Activated T-helper 2 cell treated with anti-CD3 and anti-CD28 coated beads, Interferon-gamma antibody, Interleukin-2, Interleukin-4, amounts not matched to agents 10 μg/mL and 5 μg/mL and 100 μg/mL, durations not matched to agents 14 hours and 24 hours and 36 hours (primary cell): ENCODE results near the gene SLC4A11. TPM values are rescaled to one million over a fixed set of nuclear protein-coding genes. Genes with fewer than 3 reads are reported as not detected.
"Not testable (repeated sequence)": the region's sequence is repeated elsewhere in the genome, so short reads cannot be mapped to it uniquely, and the experiment has no call there.

Experiments
- DNase-seq: peaks from one replicate; pipeline ENCODE4 v3.0.0; 2021; ENCODE audit warnings: low spot score
- H3K27ac Mint-ChIP-seq: one replicate; pipeline ENCODE4 v1.8.0; 2021; ENCODE audit warnings: mixed read lengths
- H3K27me3 Mint-ChIP-seq: one replicate; pipeline ENCODE4 v1.8.0; 2021; ENCODE audit warnings: low read depth, mixed read lengths
- H3K36me3 Mint-ChIP-seq: one replicate; pipeline ENCODE4 v1.8.0; 2021; ENCODE audit warnings: low read depth, mixed read lengths
- H3K4me1 Mint-ChIP-seq: one replicate; pipeline ENCODE4 v1.8.0; 2021; ENCODE audit warnings: low read depth, mixed read lengths
- H3K4me3 Mint-ChIP-seq: one replicate; pipeline ENCODE4 v1.8.0; 2021; ENCODE audit warnings: low read depth, mild to moderate bottlenecking, moderate library complexity, mixed read lengths
- H3K9me3 Mint-ChIP-seq: one replicate; pipeline ENCODE4 v1.8.0; 2021; ENCODE audit warnings: mixed read lengths
- intact Hi-C: fragments of 100-400 bp; cut with micrococcal nuclease; formaldehyde crosslinking; loops from one replicate; pipeline ENCODE4 v1.15.1; 2023
- total RNA-seq: library from RNA; stranded (reverse); gene quantifications from 2 replicates; pipeline ENCODE4 v1.2.3, GENCODE V29; 2022

SLC4A11 gene
- total RNA-seq, 1 donor from 2014 or later = 2.5 TPM

GRCh38 chr20:3221398-3222226 is 17.4 kb downstream of the SLC4A11 start:
- H3K4me3 Mint-ChIP-seq = no peak overlapping the region
- H3K4me1 Mint-ChIP-seq = peaks cover 4% of the 10 kb centered on the region
- no peak overlapping the region for H3K27ac Mint-ChIP-seq
- no peaks in the 10 kb centered on the region for H3K9me3 Mint-ChIP-seq
- no peak for DNase-seq
- H3K27me3 Mint-ChIP-seq = no peaks in the 10 kb centered on the region
- peaks cover 28% of the 10 kb centered on the region for H3K36me3 Mint-ChIP-seq
- intact Hi-C loops = no loop called here

DNA sequence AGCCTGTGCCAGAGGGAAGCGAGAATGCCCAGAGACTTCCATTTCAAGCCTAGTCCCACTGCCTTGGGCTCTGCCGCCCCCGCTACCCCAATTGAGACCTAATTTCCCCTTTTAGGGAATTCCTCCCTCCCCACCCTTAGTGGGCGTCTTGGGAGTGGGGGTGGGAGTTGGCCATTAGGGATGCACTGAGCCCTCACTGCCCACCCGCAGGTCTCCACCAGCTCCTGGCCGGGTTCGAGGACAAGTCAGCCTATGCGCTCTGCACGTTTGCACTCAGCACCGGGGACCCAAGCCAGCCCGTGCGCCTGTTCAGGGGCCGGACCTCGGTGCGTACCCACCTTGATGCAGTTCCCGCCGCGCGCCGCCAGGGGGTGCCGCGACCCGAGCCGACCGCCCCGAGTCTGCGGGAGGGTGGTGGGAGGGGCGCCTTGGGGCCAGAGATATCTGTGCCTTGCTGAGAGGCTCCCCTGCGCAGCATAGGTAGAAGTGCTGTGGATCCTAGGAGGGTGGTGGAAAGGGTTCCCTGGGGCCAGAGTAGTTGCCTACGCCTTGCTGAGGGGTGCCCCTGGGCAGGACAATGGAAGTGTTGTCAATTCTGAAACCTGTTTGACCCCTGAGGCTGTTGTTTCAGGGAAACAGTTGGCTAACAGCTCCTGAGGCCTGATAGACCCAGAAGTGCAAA is 20.5 kb downstream of the SLC4A11 start:
- H3K36me3 Mint-ChIP-seq = peaks cover 33% of the 10 kb centered on the region
- no peak overlapping the region for H3K27ac Mint-ChIP-seq
- DNase-seq = peak; percentile 60
- H3K27me3 Mint-ChIP-seq = no peaks in the 10 kb centered on the region
- intact Hi-C loops = loop anchor here (2.0 to 5.0 kb wide), 2 partner anchors 59 to 98 kb away; no protein-coding TSS in a partner anchor
- no peaks in the 10 kb centered on the region for H3K9me3 Mint-ChIP-seq
- H3K4me3 Mint-ChIP-seq = no peak overlapping the region
- H3K4me1 Mint-ChIP-seq = peaks cover 4% of the 10 kb centered on the region

- not testable (repeated sequence) for H3K27me3 Mint-ChIP-seq, DNase-seq, H3K9me3 Mint-ChIP-seq, H3K27ac Mint-ChIP-seq, H3K4me1 Mint-ChIP-seq, H3K4me3 Mint-ChIP-seq
- intact Hi-C loops = loop anchor here (5.0 kb wide), 1 partner anchor 62 kb away; no protein-coding TSS in a partner anchor
- H3K36me3 Mint-ChIP-seq = peaks cover 19% of the 10 kb centered on the region
Measured at GRCh38 chr20:3215359-3215917, 23.6 kb downstream of the SLC4A11 start.

GRCh38 chr20:3213226-3213625 is 25.8 kb downstream of the SLC4A11 start:
- H3K27ac Mint-ChIP-seq = no peak overlapping the region
- H3K27me3 Mint-ChIP-seq = no peaks in the 10 kb centered on the region
- intact Hi-C loops = no loop called here
- peaks cover 16% of the 10 kb centered on the region for H3K36me3 Mint-ChIP-seq
- DNase-seq = no peak
- peaks cover 9% of the 10 kb centered on the region for H3K4me1 Mint-ChIP-seq
- H3K4me3 Mint-ChIP-seq = no peak overlapping the region
- no peaks in the 10 kb centered on the region for H3K9me3 Mint-ChIP-seq

DNA sequence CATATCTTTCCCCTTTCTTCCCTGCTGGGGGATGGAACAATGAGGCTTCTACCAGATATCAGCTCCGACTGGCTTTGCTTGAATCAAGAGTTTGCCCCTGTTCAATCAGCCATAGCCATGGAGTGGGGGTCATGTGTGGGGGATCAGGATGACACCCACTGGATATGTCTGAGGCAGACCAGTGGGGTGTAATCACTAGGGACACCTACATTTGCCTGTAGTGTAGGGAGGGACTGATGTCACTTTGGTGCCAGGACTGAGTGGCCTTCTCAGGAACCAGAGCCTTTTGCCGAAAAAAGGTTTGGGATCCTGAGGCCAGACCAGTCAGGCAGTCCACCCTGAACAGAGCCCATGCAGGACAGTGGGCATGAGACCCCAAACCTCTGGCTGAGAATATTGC is 28.6 kb downstream of the SLC4A11 start:
- intact Hi-C loops = no loop called here
- no peaks in the 10 kb centered on the region for H3K27me3 Mint-ChIP-seq
- H3K4me1 Mint-ChIP-seq = peaks cover 9% of the 10 kb centered on the region
- DNase-seq = no peak
- no peaks in the 10 kb centered on the region for H3K9me3 Mint-ChIP-seq
- H3K27ac Mint-ChIP-seq = peak overlapping the region; percentile 33
- H3K36me3 Mint-ChIP-seq = peaks cover 16% of the 10 kb centered on the region
- H3K4me3 Mint-ChIP-seq = peak overlapping the region; percentile 96

- no peak for DNase-seq
- Mint-ChIP-seq H3K27ac (peak overlapping the region; percentile 87), H3K9me3 (no peaks in the 10 kb centered on the region), H3K27me3 (no peaks in the 10 kb centered on the region), H3K36me3 (peaks cover 16% of the 10 kb centered on the region), H3K4me3 (peak overlapping the region; percentile 96), H3K4me1 (peaks cover 9% of the 10 kb centered on the region)
- intact Hi-C loops = loop anchor here (2.0 kb wide), 2 partner anchors 37 to 53 kb away; partner anchors contain the start of gene LZTS3
Measured at GRCh38 chr20:3209946-3210317, 29.1 kb downstream of the SLC4A11 start.

GRCh38 chr20:3209257-3209945 is 29.6 kb downstream of the SLC4A11 start, which contains the start of gene ITPA:
ITPA (plus strand) TSS chr20:3209498; CDS start chr20:3209552, 54 bp downstream.
- H3K9me3 Mint-ChIP-seq = no peaks in the 10 kb centered on the region
- DNase-seq = peak; percentile 50
- intact Hi-C loops = loop anchor here (2.0 kb wide), 2 partner anchors 37 to 53 kb away; partner anchors contain the start of gene LZTS3
- no peaks in the 10 kb centered on the region for H3K27me3 Mint-ChIP-seq
- H3K4me1 Mint-ChIP-seq = peaks cover 10% of the 10 kb centered on the region
- H3K36me3 Mint-ChIP-seq = peaks cover 16% of the 10 kb centered on the region
- H3K4me3 Mint-ChIP-seq = peak within 1 kb of the TSS; percentile 96
- H3K27ac Mint-ChIP-seq = peak within 1 kb of the TSS; percentile 87

GRCh38 chr20:3208786-3209256 is 30.2 kb downstream of the SLC4A11 start:
- H3K4me3 Mint-ChIP-seq = peak overlapping the region; percentile 96
- H3K27me3 Mint-ChIP-seq = no peaks in the 10 kb centered on the region
- peaks cover 11% of the 10 kb centered on the region for H3K4me1 Mint-ChIP-seq
- peaks cover 13% of the 10 kb centered on the region for H3K36me3 Mint-ChIP-seq
- peak overlapping the region; percentile 85 for H3K27ac Mint-ChIP-seq
- DNase-seq = no peak
- intact Hi-C loops = loop anchor here (2.0 kb wide), 2 partner anchors 36 to 52 kb away; partner anchors contain the start of gene LZTS3
- no peaks in the 10 kb centered on the region for H3K9me3 Mint-ChIP-seq

- peak within 1 kb of the TSS; percentile 98 for H3K27ac Mint-ChIP-seq
- intact Hi-C loops = no loop called here
- H3K27me3 Mint-ChIP-seq = no peaks in the 10 kb centered on the region
- peak; percentile 87 for DNase-seq
- peak within 1 kb of the TSS; percentile 99 for H3K4me3 Mint-ChIP-seq
- H3K9me3 Mint-ChIP-seq = no peaks in the 10 kb centered on the region
- H3K4me1 Mint-ChIP-seq = peaks cover 14% of the 10 kb centered on the region
- peaks cover 22% of the 10 kb centered on the region for H3K36me3 Mint-ChIP-seq
Measured at GRCh38 chr20:3204124-3204794, 34.7 kb downstream of the SLC4A11 start, which contains the start of gene DDRGK1. DDRGK1 (minus strand) TSS chr20:3204682; CDS start chr20:3204627, 55 bp downstream.

DNA sequence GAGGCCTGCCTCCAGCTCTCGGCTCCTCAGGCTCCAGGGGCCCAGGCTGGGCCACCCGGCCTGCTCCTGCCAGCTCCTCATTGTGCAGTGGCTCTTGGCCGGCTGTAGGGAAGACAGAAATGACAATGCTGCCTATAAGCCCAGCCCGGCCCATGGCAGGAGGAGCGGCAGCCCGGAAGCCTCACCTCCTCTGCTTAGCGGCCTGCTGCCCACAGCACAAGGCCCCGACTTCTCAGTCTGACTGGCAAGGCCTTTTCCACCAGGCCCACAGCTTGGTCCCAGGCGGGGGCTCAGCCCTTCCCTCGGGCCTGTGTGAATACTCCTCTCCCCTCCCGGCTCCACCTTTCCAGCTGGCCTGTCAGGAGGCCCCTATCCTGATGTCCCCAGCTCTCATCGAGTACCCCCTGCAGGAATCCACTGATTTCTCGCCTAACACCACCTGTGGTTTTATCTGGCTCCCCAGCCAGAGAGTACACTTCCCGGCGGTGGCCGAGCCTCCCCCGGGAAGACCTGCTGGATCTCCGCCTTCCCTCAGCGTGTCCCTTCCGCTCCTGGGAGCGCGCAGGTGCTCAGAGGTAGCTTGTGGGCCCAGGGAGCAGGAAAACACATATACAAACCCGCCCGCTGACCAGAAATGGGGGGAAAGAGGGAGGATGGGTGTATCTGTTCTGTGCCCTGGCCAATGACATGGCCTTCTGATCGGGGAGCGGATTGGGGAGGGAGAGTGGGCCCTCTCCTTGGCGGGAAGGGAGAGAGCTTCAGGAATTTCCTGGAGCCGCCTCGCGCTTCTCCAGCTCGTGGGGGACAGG is 35.5 kb downstream of the SLC4A11 start:
- intact Hi-C loops = no loop called here
- DNase-seq = no peak
- Mint-ChIP-seq H3K27ac (peak overlapping the region; percentile 98), H3K9me3 (no peaks in the 10 kb centered on the region), H3K4me3 (peak overlapping the region; percentile 99), H3K4me1 (peaks cover 11% of the 10 kb centered on the region), H3K27me3 (no peaks in the 10 kb centered on the region), H3K36me3 (peaks cover 30% of the 10 kb centered on the region)

- Mint-ChIP-seq H3K4me1 (peaks cover 11% of the 10 kb centered on the region), H3K4me3 (peak overlapping the region; percentile 99), H3K36me3 (peaks cover 30% of the 10 kb centered on the region), H3K27me3 (no peaks in the 10 kb centered on the region), H3K9me3 (no peaks in the 10 kb centered on the region), H3K27ac (peak overlapping the region; percentile 98)
- intact Hi-C loops = no loop called here
- DNase-seq = no peak
Measured at GRCh38 chr20:3202965-3203314, 36.0 kb downstream of the SLC4A11 start.
